ENCODE results near the gene NOSIP.

The NOSIP gene

DNA sequence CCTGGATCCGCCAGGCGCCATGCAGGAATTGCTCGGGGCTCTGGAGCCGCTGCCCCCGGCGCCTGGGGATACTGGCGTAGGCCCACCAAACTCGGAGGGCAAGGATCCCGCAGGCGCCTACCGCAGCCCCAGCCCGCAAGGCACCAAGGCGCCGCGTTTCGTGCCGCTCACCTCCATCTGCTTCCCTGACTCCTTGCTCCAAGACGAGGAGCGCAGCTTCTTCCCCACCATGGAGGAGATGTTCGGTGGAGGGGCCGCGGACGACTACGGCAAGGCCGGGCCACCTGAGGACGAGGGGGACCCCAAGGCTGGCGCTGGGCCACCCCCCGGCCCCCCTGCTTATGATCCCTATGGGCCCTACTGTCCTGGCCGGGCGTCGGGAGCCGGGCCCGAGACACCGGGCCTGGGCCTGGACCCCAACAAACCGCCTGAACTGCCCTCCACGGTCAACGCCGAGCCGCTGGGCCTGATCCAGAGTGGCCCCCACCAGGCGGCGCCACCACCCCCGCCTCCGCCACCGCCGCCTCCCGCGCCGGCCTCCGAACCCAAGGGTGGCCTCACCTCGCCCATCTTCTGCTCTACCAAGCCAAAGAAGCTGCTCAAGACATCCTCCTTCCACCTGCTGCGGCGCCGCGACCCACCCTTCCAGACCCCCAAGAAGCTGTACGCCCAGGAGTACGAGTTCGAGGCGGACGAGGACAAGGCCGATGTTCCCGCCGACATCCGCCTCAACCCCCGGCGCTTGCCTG, 16.8 kb upstream of the NOSIP start:
- no peaks in the 10 kb centered on the region for H3K9me3 ChIP-seq (ENCODE audit: low read depth, low read length)
- TF ChIP-seq FOXP2 (optimal IDR thresholded peaks at IDR 0.05; ENCODE audit: control extremely low read depth, extremely low read length, insufficient read depth): no peak
- H3K36me3 ChIP-seq (ENCODE audit: insufficient read depth, low read length): peaks cover 75% of the 10 kb centered on the region
- H3K9ac ChIP-seq (ENCODE audit: insufficient read length): no peak overlapping the region
- H3K4me3 ChIP-seq: no peak overlapping the region
- H3K27ac ChIP-seq: no peak overlapping the region
- no peak for DNase-seq (ENCODE audit: low read depth, low spot score)

DNA sequence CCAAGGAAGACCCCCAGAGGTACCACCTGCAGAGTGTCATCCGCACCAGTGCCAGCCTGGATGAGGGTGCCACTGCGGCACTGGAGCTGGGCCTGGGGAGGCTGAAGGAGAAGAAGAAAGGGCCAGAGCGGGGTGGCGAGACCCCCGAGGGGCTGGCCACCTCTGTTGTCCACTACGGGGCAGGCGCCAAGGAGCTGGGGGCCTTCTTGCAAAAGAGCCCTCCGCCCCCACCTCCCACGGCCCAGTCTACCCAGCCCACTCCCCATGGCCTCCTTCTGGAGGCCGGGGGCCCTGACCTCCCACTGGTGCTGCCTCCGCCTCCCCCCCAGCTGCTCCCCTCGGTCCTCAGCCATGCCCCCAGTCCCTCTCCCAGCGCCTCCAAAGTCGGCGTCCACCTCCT, 16.1 kb upstream of the NOSIP start:
- Histone ChIP-seq H3K36me3 (ENCODE audit: insufficient read depth, low read length) (peaks cover 70% of the 10 kb centered on the region), H3K27ac (no peak overlapping the region), H3K9me3 (ENCODE audit: low read depth, low read length) (no peaks in the 10 kb centered on the region), H3K9ac (ENCODE audit: insufficient read length) (no peak overlapping the region), H3K4me3 (no peak overlapping the region)
- no peak for TF ChIP-seq POLR2AphosphoS5 (IDR thresholded peaks at IDR 0.05; ENCODE audit: borderline replicate concordance, low read depth, low read length)
- no peak for DNase-seq (ENCODE audit: low read depth, low spot score)

DNA sequence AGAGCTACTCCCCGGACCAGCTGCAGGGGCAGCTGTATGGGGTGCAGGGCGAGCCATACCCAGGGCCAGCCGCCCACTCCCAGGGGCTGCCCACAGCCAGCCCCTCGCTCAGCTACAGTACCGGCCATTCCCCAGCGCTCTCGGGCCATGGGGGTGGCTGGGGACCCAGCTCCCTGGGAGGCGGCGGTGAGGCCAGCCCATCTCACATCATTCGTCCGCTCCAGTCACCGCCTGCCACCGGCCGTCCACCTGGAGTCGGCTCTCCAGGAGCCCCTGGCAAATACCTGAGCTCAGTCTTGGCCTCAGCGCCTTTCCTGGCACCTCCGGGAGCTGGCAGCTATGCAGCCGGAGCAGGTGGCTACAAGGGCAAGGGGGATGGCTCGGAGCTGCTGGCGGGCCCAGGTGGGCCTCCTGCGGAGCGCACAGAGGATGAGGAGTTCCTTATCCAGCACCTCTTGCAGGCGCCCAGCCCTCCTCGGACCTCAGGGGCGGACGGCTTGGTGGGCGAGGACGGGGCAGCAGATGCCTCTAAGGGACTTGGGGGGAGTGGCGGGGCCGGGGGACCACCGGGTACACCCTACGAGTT, 15.6 kb upstream of the NOSIP start:
- no peaks in the 10 kb centered on the region for H3K9me3 ChIP-seq (ENCODE audit: low read depth, low read length)
- no peak for TF ChIP-seq EZH2 (IDR thresholded peaks at IDR 0.05)
- TF ChIP-seq FOXP2 (optimal IDR thresholded peaks at IDR 0.05; ENCODE audit: control extremely low read depth, extremely low read length, insufficient read depth): no peak
- TF ChIP-seq POLR2AphosphoS5 (IDR thresholded peaks at IDR 0.05; ENCODE audit: borderline replicate concordance, low read depth, low read length): no peak
- H3K27ac ChIP-seq: no peak overlapping the region
- H3K4me3 ChIP-seq: no peak overlapping the region
- DNase-seq (ENCODE audit: low read depth, low spot score): no peak
- H3K36me3 ChIP-seq (ENCODE audit: insufficient read depth, low read length): peaks cover 65% of the 10 kb centered on the region
- no peak overlapping the region for H3K9ac ChIP-seq (ENCODE audit: insufficient read length)

DNA sequence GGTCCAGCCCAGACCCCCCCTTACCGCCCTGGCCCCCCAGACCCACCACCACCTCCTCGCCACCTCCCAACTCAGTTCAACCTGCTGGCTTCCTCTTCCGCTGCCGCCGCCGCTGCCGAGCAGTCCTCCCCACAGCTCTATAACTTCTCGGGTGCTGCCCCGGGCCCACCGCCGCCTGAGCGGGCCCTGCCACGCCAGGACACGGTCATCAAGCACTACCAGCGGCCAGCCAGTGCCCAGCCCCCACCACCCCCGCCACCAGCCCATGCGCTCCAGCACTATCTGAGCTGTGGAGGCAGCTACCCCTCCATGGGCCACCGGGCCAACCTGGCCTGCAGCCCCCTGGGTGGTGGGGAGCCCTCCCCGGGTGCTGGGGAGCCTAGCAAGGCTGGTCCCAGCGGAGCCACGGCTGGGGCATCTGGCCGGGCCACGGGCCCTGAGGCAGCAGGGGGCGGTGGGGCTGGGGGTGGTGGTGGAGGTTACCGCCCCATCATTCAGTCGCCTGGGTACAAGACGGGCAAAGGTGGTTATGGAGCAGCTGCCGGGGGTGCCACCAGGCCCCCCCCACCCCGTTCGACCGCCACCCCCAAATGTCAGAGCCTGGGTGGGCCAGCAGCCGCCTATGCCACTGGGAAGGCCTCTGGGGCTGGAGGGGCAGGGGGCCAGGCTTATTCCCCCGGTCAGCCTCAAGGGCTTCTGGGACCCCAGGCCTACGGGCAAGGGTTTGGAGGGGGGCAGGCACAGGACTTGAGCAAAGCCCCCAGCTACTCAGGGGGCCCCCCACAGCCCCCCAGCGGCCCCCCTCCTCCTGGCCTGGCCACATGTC, 14.8 kb upstream of the NOSIP start:
- H3K9me3 ChIP-seq (ENCODE audit: low read depth, low read length): no peaks in the 10 kb centered on the region
- H3K4me3 ChIP-seq: no peak overlapping the region
- peaks cover 60% of the 10 kb centered on the region for H3K36me3 ChIP-seq (ENCODE audit: insufficient read depth, low read length)
- no peak for DNase-seq (ENCODE audit: low read depth, low spot score)
- H3K27ac ChIP-seq: no peak overlapping the region
- H3K9ac ChIP-seq (ENCODE audit: insufficient read length): no peak overlapping the region
- no peak for TF ChIP-seq POLR2AphosphoS5 (IDR thresholded peaks at IDR 0.05; ENCODE audit: borderline replicate concordance, low read depth, low read length)
- no peak for TF ChIP-seq EZH2 (IDR thresholded peaks at IDR 0.05)
- TF ChIP-seq FOXP2 (optimal IDR thresholded peaks at IDR 0.05; ENCODE audit: control extremely low read depth, extremely low read length, insufficient read depth): no peak

DNA sequence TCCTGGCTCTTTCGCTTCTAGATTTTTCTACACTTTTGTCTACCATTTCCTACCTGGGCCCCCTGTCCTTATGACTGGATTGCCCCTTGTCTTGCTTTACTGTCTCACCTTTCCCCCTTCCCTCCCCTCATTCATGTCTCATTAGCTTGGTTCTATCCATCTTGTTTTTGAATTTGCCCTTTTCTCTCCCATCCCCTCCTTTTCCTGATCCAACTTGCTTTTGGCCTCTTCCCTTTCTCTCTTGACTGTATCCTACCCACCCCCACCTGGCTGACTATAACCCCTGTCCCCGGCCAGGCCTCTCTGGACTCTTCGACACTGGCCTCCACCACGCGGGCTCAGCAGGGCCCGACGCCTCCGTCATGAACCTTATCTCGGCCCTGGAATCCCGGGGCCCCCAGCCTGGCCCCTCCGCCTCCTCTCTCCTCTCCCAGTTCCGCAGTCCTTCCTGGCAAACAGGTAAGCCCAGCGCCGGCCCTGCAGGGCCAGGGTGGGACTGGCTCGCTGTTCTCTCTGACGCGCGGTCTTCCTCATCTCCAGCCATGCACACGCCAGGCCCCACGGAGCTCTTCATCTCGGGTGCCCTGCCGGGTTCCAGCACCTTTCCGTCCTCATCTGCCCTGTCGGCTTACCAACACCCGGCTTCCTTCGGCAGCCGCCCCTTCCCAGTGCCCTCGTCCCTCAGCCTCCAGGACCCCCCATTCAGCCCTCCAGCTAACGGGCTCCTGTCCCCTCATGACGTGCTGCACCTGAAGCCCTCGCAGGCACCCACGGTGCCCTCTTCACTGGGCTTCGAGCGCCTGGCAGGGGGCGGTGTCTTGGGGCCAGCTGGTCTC, 14.0 kb upstream of the NOSIP start:
- peak overlapping the region; percentile 27; the same call in 1 of the 2 replicates for H3K27ac ChIP-seq
- H3K36me3 ChIP-seq (ENCODE audit: insufficient read depth, low read length): peaks cover 51% of the 10 kb centered on the region
- no peak for DNase-seq (ENCODE audit: low read depth, low spot score)
- no peaks in the 10 kb centered on the region for H3K9me3 ChIP-seq (ENCODE audit: low read depth, low read length)
- H3K9ac ChIP-seq (ENCODE audit: insufficient read length): no peak overlapping the region
- no peak overlapping the region for H3K4me3 ChIP-seq
- TF ChIP-seq POLR2AphosphoS5 (IDR thresholded peaks at IDR 0.05; ENCODE audit: borderline replicate concordance, low read depth, low read length) (no peak), FOXP2 (optimal IDR thresholded peaks at IDR 0.05; ENCODE audit: control extremely low read depth, extremely low read length, insufficient read depth) (no peak), EZH2 (IDR thresholded peaks at IDR 0.05) (no peak)

DNA sequence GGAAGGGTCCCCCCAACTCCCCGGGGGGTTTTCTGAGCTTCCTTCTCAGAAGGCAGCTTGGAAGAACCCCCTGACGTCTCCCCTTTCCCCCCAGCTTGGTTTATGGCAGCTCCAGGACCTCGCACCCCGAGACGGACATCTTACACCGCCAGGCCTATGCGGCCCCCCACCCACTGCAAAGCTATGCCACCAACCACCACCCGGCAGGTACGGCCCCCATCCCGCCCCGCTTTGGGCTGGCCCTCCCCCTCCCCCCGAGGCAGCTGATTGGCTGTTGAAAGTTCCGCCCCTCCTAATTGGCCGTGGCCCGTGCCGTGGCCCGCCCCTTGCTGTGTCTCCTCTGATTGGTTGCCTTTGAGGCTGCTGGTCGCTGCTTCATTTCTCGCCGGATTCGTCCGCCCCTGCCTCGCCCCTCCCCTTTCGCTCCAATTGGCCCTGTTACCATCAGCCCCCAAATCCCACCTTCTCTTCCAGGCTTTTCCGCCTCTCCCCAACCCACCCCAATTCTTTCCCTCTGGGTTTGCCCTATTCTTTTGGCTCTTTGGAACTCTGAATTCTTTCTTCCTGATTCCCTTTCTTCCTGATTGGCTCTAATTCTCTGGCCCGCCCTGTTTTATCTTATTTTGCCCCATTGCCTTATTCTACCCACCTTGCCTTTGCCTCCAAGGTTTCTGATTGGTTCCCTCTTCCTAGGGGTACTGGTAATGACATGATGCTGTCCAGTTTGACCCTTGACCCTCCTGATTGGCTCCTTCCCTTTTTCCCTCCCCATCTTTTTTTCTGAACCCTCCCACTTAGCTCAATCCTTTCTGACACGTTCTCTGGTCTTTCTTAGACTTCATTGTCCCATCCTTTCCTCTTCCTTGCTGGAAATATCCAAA, 13.1 kb upstream of the NOSIP start:
- Histone ChIP-seq H3K9ac (ENCODE audit: insufficient read length) (peak overlapping the region; percentile 78), H3K36me3 (ENCODE audit: insufficient read depth, low read length) (peaks cover 42% of the 10 kb centered on the region), H3K9me3 (ENCODE audit: low read depth, low read length) (no peaks in the 10 kb centered on the region), H3K4me3 (peak overlapping the region; percentile 100), H3K27ac (peak overlapping the region; percentile 81; the same call in 1 of the 2 replicates)
- peak; percentile 81 for DNase-seq (ENCODE audit: low read depth, low spot score)
- TF ChIP-seq POLR2AphosphoS5 (IDR thresholded peaks at IDR 0.05; ENCODE audit: borderline replicate concordance, low read depth, low read length): peak; percentile 49; the same call in 1 of the 2 replicates
- TF ChIP-seq FOXP2 (optimal IDR thresholded peaks at IDR 0.05; ENCODE audit: control extremely low read depth, extremely low read length, insufficient read depth): no peak

DNA sequence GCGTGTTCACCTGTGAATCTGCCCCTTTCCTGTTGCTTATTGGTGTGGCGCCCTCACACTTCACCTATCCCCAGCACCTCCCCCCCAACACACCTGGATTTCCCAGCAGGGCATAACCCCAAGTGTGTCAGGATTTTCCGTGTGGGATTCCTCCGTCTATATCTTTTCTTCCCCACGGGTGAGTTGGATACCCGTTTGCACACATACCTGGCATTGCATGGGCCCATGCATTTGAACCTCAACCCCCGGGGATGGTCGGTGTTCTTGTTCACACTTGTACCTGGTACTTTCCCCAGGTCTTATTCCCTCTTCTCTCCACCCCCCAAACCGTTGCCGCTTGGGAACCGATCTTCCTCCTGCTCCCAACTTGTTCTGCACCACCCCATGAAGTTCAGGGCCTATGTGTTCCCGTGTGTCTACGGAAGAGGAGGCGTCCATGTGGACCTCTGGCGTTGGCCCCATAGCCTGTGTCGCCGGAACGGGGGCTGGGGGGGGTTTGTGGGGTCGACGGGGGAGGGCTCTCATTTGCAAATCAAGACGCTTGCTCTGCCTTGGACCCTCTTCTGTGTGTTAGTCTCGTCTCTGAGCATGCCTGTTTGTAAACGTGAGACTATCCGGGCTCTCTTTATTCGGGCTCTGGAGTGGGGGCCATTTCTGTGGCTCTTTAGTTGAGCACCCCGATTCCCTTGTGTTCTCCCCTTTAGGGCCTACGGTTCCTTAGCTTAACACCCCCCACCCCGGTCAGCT, 12.3 kb upstream of the NOSIP start:
- peak overlapping the region; percentile 78 for H3K9ac ChIP-seq (ENCODE audit: insufficient read length)
- TF ChIP-seq EZH2 (IDR thresholded peaks at IDR 0.05) (no peak), FOXP2 (optimal IDR thresholded peaks at IDR 0.05; ENCODE audit: control extremely low read depth, extremely low read length, insufficient read depth) (peak; percentile 2)
- H3K9me3 ChIP-seq (ENCODE audit: low read depth, low read length): no peaks in the 10 kb centered on the region
- DNase-seq (ENCODE audit: low read depth, low spot score): no peak
- H3K36me3 ChIP-seq (ENCODE audit: insufficient read depth, low read length): peaks cover 36% of the 10 kb centered on the region
- peak overlapping the region; percentile 81; the same call in 1 of the 2 replicates for H3K27ac ChIP-seq
- H3K4me3 ChIP-seq: peak overlapping the region; percentile 100

Data from SK-N-MC (cell line).